D341Med (cell line): ENCODE data around the gene SPEN.
"Not testable (repeated sequence)": the region's sequence is repeated elsewhere in the genome, so short reads cannot be mapped to it uniquely, and the experiment has no call there.

Source experiments
- DNase-seq: peaks from one replicate; pipeline ENCODE4 v3.0.0; 2012; ENCODE audit warnings: low spot score

The SPEN gene

GRCh38 chr1:15834406-15835204 is 12.9 kb upstream of the SPEN start:
- peak; percentile 86 for DNase-seq

GRCh38 chr1:15835205-15835740 is 12.2 kb upstream of the SPEN start:
- no peak for DNase-seq

GRCh38 chr1:15835741-15836510 is 11.6 kb upstream of the SPEN start:
- peak; percentile 90 for DNase-seq

GRCh38 chr1:15836511-15836771 is 11.1 kb upstream of the SPEN start:
- DNase-seq, result not testable (repeated sequence)

- no peak for DNase-seq
Observed at GRCh38 chr1:15836772-15837669, 10.5 kb upstream of the SPEN start.

GRCh38 chr1:15837931-15838330 is 9.6 kb upstream of the SPEN start:
- DNase-seq, result no peak

GRCh38 chr1:15838721-15839120 is 8.8 kb upstream of the SPEN start:
- DNase-seq, result no peak

GRCh38 chr1:15843826-15844572 is 3.5 kb upstream of the SPEN start:
- DNase-seq, result no peak

GRCh38 chr1:15846056-15846455 is 1.5 kb upstream of the SPEN start:
- DNase-seq, result not testable (repeated sequence)

- no peak for DNase-seq
Observed at GRCh38 chr1:15847893-15848142, 311 bp downstream of the SPEN start.

GRCh38 chr1:15848143-15848928 is 829 bp downstream of the SPEN start:
- no peak for DNase-seq

- DNase-seq, result peak; percentile 77
Observed at GRCh38 chr1:15848929-15849774, 1.6 kb downstream of the SPEN start.

GRCh38 chr1:15849775-15850324 is 2.3 kb downstream of the SPEN start:
- DNase-seq, result peak; percentile 71

GRCh38 chr1:15850471-15851001 is 3.0 kb downstream of the SPEN start:
- DNase-seq, result no peak

- DNase-seq, result no peak
Observed at GRCh38 chr1:15851210-15852035, 3.9 kb downstream of the SPEN start.

- DNase-seq, result no peak
Observed at GRCh38 chr1:15852036-15852827, 4.7 kb downstream of the SPEN start.

- DNase-seq, result no peak
Observed at GRCh38 chr1:15852828-15853302, 5.4 kb downstream of the SPEN start.

- DNase-seq, result no peak
Observed at GRCh38 chr1:15856888-15857287, 9.4 kb downstream of the SPEN start.
